IPS DF 4.7 (cell line): ENCODE measurements around the gene RFX7.
"Not testable (repeated sequence)": the region's sequence is repeated elsewhere in the genome, so short reads cannot be mapped to it uniquely, and the experiment has no call there.

Source experiments
- DNase-seq: peaks from one replicate; pipeline ENCODE4 v3.0.0-alpha.2; 2013; ENCODE audit warnings: low spot score; ENCODE audit errors: extremely low read depth

Gene RFX7

DNA sequence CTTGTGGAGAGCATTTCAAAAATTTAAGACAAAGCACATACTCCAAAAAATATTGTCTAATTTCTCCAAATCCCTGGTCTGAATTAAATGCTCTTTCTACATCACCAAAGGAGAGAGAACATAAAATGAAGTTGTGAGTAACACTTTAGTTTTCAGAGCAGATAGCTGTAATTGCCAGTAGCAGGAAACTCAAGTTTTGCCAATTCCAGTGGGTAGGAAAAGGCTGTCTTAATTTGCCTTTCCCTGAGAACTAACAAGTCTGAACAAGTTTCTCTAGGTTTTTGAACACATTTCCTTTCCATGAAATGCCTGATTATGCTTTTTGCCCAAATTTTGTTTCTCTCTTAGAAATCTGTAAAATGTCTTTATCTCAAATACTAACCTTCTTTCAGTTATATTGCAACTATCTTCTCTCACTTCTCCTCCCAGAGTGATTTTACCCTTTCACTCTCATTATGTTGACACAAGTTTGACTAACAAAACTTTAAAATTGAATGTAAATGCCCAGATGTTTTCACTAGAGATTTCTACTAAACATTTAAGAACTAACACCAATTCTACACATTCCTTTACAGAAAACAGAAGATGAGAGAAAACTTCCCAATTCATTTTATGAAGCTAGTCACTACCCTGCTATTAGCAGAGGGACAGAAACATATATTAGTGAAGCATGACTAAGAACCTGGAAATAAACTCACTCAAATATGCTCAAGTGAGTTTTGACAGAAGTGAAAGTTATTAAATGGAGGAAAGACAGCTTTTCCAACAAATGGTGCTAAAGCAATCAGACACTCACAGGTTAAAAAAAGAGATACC lies 38.4 kb downstream of the RFX7 start:
- DNase-seq = no peak

DNA sequence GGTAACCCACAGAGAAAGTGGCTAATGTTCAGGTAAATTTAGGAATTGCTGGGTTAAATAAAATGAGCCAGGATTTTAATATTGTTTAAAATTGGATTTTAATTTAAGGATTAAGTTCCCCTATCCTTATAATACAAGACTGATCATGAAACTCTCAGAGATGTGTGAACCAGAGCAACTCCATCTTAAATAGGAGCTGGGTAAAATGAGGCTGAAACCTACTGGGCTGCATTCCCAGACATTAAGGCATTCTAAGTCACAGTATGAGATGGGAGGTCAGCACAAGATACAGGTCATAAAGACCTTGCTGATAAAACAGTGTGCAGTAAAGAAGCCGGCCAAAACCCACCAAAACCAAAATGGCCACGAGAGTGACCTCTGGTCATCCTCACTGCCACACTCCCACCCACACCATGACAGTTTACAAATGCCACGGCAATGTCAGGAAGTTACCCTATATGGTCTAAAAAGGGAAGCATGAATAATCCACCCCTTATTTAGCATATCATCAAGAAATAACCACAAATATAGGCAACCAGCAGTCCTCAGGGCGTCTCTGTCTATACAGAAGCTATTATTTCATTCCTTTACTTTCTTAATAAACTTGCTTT lies 40.3 kb downstream of the RFX7 start:
- DNase-seq = not testable (repeated sequence)

DNA sequence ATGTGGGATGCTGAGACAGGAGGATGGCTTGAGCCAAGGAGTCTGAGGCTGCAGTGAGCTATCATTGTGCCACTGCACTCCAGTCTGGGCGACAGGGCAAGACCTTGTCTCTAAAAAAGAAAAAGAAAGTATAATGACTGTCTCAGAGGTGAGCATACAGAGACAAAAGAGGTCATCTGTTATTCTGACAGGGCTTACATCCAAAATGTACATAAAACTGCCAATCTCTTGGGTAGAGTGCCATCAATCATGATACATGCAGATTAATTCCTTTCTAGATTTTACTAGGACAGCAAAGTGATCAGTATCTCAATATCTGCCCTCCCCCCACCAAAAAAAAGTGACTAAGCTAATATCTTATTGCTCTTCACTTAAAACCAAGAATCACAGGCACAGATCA lies 41.0 kb downstream of the RFX7 start:
- no peak for DNase-seq

DNA sequence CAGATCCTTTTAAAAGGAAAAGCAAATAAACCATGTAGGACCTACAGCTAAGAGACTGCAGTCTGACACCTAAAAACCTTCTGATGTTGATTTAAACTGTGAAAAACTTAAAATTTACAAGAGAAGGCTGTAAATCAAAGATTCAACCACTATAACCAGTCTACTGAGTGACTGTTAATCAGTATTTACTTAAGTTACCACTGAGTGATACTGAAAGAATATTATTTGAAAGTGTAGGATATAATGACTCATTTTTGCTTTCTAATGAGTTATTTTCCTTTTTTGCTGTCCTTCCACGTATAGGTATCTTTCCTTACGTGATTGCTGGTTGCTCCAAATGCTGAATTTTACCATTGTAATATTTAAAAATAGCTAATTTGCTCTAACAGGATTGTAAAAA lies 44.6 kb downstream of the RFX7 start:
- DNase-seq = no peak

DNA sequence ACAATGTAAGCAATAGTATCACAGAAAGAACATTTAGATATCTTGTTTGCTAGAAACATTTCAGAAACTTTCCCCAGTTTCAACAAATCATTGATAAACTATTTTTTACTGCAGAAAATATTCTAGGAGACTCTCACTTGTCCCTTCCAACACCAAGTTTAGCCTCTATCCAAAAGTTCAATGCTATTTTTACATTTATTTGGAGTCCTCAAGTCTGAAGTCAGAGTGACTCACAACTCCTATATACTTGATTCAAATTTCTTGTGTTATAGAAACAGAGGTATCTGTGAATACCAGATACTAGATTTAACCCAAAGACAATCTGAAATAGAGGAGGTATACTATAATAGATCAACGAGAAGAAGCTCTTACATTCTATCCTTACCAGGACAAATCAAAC lies 49.6 kb downstream of the RFX7 start:
- DNase-seq = no peak

DNA sequence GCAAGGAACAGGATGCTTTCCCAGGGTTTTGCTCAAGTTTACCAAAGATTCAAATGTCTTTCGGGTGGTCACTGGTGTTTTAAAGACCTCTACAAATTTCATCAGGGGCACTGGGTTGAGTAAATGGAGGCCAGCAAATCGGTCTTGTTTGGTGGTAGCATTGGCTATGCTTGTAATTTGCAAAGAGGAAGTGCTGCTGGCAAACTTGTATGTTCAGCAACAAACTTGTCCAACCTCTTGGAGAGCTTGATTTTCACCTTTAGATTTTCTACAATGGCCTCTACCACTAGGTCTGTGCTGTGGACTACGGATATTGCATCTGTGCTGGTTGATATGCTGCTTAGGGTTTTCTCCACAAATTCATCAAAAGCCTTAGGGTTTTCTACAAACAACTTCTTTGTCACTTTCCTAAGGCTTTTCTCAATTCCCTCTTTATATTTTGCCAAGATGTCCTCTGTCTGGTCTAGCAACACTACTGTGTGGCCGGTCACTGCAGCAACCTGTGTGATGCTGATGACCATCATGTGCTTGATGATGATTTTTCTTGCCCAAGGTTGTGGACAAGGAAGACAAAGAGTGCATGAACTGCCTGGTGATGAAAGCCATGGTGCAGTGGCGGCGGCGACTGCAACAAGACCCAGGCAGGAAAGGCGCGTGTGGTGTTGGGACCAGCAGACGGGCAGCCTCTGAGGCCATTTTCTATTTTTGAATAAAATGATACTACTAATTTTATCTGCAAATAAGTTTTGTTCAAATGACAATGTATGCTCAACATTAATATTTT lies 50.8 kb downstream of the RFX7 start:
- DNase-seq = no peak

DNA sequence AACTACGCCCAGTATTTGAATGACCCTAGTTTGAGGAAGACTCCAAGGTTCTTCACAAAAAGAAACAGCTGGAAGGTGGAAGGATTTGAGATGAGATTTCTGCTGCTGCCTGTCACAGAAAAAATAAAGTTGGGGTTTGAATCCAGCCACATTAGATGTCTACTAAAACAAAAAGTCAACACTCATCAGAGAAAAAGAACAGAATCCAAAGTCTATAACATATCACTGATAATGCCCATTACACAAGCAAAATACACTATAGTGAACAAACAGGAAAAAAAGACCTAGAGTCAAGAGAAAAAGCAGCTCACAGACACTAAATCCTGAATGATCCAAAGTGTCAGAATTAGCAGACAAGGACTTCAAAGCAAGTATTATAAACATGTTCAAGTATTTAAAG lies 56.0 kb downstream of the RFX7 start:
- DNase-seq = no peak

DNA sequence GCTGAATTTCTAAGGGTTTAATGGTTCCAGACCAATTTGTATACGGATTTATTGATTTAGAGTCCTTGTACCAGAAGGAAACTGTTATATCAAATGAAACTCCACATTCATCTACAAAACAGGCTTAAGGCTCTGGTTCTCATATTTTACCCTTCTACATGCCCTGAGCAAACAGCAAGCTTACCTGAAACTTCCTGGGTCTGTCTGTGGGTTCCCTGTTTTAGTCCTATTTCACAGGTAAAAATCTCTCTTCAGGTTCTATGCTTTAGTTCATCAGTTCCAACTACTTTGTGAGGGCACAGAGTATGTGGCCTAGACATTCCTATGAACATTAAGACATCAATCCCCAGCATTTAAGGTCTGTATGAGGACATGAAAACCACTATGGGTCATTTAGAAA lies 57.7 kb downstream of the RFX7 start:
- no peak for DNase-seq

DNA sequence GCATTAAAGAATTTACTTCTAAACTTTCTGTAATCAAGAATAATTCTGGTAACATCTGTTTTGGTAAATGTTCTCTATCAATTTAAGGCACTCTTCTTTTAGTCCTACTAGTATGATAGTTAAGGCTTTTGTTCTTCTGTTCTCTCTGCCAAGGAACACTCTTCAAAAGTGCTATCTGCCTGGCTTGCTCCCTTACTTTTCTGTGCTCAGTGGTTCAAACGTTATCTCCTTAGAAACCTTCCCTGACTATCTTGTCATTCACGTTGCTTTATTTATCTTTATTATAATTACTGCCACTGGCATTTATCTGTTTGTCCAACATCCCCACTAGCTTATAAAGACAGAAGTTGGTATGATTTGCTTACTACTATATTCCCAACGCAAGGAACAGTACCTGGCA lies 59.2 kb downstream of the RFX7 start:
- DNase-seq = no peak

DNA sequence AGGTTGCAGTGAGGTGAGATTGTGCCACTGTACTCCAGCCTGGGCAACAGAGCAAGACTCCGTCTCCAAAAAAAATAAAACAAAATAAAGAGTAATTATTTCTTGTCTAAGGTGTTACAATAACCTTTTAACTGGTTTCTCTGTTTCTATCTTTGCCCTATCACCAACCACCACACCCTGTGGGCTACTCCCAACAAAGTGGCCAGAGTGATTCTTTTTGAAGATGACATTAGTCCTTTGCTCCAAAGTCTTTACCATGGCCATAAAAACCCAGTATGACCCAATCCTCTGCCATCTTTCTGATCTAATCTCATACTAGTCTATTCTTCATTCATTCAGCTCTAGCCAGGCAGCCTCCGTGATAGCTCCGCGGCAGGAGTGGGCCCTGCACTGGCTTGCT lies 62.8 kb downstream of the RFX7 start:
- no peak for DNase-seq

DNA sequence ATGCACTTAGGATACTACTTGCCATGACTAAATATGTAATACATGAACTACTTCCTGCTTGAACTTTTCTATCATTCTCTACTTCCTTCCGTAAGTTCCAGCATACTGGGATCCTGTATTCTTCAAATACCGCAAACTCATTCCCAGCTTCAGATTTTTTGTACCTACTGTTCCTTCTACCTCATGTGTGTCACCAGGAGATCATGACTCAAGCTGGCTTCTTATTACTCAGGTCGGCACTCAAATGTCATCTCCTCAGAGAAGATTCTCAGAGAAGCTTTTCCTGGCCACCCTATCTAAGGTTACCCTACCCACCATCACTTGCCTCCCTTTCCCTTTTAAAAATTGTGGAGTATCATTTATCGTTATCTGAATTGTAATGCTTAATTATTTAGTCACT lies 66.7 kb downstream of the RFX7 start:
- no peak for DNase-seq

DNA sequence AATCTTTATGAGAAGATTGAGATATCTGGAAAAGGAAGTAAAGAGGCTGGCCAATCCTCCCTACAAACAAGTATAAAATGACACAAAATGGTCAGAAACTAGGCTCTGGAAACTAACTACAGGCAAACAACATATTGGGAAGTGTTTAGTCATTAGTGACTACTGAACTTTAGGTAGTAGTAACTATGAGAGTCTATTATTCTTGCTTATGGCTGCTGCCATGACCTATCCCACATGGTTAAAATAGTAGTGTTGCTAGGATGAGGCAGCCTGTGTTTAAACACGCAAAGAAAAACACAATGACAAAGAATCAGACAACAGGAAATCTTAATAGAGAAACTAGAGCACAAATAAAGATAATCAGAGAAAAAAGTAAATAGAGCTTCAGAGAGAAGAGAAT lies 67.9 kb downstream of the RFX7 start:
- DNase-seq = no peak

DNA sequence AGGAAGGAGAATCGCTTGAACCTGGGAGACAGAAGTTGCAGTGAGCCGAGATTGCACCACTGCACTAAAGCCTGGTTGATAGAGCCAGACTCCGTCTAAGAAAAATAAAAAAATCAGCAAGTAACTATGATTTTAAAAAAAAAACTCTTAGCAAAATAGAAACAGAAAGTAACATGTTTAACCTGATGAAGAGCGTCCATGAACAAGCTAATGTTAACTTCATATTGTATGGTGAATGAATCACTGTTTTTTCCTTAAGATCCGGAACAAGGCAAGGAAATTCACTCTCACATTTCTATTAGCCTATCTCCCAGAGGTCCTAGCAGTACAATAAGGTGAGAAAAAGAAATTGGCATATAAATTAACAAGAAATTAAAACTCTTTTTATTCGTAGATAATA lies 69.0 kb downstream of the RFX7 start:
- DNase-seq = no peak

DNA sequence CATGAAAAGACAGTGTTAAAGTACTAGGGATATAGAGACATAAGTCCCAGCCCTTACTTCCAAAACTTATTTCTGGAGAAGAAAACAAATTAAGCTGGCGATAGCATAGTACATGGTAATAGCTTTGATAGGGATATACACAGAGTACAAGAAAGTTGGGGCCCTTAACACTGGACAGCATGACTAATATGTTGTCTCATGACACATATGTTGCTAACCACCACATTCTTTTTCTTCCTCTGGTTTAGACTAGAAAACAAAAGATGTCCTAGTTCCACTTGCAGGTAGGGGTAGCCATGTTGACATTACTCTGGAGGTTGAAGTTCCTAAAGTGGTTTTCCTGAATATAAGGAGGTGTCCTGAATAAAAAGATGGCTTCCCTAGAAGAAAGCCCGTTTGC lies 75.3 kb downstream of the RFX7 start:
- no peak for DNase-seq

DNA sequence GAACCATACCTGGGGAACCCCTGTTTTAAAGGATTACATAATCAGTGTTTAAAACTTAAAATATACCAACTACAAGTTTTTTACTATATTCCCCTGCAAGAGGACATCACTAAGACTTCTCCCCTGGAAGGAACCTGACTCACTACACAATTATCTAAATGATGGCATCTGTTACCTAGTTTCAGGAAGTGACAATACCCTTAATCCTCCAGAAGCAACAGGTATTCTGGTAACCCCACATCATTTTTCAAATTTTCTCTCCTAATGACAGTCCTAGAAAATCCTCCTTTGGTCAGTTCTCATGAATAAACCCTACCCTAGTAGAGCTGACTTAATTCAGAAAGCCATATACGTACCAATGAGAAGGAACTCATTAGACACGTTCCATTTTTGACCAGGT lies 78.4 kb downstream of the RFX7 start:
- DNase-seq = no peak

DNA sequence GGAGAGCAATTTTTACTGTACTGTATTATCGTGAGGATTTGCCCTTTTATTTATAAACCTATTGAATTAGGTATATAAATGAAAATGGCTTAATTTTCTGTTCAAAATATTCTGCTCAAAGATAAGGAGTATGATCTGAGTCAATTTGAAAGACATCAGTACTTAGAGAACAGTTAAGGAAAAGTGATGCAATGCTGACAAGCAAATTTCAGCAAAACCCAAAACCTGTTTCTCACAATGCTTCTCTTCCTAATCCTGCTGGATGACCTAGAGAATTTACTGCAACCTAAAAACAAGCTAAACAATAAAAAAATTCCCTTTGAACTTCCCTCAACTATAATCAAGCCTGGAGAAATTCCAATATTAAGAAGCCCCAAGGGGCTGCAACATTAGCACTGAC lies 82.7 kb downstream of the RFX7 start:
- DNase-seq = no peak

DNA sequence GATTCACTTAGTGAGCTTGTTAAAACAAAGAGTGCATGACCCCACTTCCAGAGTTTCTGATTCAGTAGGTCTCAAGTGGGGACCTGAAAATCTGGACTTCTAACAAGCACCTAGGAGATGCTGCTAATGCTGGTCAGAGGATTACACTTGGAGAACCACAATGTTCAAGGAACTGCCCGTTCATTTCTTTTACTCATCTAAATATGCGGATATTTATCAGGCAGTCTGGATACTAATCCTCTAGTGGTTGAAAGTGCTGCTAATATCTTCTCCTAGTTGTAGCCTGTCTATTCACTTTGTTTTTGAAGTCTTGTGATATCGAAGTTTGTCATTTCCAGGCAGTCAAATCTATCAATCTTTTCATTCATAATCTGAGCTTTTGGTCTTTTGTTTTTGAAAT lies 86.8 kb downstream of the RFX7 start:
- DNase-seq = no peak

DNA sequence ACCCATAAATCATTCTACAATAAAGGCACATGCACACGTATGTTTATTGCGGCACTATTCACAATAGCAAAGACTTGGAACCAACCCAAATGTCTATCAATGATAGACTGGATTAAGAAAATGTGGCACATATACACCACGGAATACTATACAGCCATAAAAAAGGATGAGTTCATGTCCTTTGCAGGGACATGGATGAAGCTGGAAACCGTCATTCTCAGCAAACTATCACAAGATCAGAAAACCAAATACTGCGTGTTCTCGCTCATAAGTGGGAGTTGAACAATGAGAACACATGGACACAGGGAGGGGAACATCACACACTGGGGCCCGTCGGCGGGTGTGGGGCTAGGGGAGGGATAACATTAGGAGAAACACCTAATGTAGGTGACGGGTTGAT lies 88.4 kb downstream of the RFX7 start:
- not testable (repeated sequence) for DNase-seq

DNA sequence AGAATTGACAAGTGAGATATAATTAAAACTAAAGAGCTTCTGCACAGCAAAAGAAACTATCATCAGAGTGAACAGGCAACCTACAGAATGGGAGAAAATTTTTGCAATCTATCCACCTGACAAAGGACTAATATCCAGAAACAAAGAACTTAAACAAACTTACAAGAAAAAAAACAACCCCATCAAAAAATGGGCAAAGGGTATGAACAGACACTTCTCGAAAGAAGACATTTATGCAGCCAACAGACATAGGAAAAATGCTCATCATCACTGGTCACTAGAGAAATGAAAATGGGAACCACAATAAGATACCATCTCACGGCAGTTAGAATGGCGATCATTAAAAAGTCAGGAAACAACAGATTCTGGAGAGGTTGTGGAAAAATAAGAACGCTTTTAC lies 88.9 kb downstream of the RFX7 start:
- not testable (repeated sequence) for DNase-seq

DNA sequence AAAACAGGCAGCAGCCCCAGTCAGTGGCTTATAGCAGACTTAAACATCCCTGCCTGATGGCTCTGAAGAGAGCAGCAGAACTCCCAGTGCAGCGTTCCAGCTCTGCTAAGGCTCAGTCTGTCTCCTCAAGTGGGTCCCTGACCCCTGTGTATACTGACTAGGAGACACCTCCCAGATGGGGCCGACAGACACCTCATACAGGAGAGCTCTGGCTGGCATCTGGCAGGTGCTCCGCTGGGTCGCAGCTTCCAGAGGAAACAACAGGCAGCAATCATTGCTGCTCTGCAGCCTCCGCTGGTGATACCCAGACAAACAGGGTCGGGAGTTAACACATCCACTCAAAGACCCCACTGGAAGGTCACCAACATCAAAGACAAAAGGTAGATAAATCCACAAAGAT lies 93.5 kb downstream of the RFX7 start:
- no peak for DNase-seq

DNA sequence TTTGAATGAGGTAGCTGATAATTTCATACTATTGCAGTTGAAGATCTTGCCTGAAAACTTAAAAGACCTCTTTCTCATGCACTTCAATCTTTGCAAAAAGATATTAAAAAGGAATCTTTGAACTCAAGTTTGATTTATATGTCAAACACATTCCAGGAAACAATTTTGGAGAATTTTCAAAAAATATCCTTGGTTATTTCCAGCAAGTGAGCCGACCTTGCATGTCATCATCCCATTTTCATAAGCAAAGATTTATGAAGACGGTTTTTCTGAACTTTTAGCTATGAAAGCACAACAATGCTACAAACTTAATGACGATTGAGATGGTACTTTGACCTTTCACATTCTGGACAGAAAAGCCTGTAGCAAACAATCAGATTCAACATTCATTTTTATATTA lies 95.6 kb downstream of the RFX7 start:
- no peak for DNase-seq

DNA sequence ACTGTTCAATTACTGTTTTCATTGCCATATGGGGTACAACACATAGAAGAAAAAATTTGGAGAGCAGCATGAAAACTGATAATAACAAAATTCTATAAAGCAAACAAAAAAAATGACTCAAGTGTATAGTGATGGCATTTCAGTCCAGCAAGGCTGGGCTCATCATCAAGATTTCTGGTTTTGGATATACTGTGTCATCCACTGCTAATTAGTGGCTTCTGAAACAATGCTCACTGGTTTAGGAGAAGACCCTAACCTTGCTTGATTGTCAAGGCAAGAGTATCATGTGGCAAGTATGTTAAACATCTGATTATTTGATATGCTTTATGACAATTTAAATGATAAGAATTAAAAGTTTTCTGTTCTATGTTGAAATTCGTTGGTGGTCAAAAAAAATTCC lies 96.9 kb downstream of the RFX7 start:
- DNase-seq = no peak

DNA sequence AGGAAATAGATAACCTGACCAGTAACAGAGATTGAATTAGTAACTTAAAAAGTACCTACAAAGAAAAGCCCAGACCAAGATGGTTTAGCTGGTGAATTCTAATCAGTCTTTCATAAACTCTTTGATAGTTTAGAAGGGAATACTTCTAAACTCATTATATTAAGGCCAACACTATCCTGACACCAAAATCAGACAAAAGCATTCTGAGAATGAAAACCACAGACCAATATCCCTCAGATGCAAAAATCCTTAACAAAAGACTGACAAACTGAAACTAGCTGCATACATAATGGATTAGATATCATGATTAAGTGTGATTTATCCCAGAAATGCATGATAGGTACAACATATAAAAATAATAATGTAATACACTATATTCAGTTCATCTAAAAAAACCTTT lies 115.6 kb downstream of the RFX7 start:
- no peak for DNase-seq
